AG04450 (cell line): ENCODE data around the gene MON1A. TPM values are rescaled to one million over a fixed set of nuclear protein-coding genes. Genes with fewer than 3 reads are reported as not detected.

Source experiments
- CTCF ChIA-PET: fragments of 300-600, 350-600 bp; formaldehyde crosslinking; extraction: SDS; loops from one replicate; lab custom pipeline; 2022; ENCODE audit warnings: antibody characterized with exemption, inconsistent platforms; lab: Charles Lee
- POLR2A ChIA-PET: fragments of 350-600 bp; formaldehyde crosslinking; extraction: SDS; loops from one replicate; lab custom pipeline; 2021; ENCODE audit warnings: antibody characterized with exemption, inconsistent platforms; lab: Yijun Ruan, JAX
- DNase-seq: peaks from one replicate; pipeline ENCODE4 v3.0.0-alpha.2; 2011; ENCODE audit warnings: low read depth, low spot score
- H3K27ac ChIP-seq: one replicate; pipeline ENCODE4 v1.5.1; 2012; ENCODE audit warnings: low read depth, low read length, control low read depth
- H3K27me3 ChIP-seq: one replicate; pipeline ENCODE4 v1.6.0; 2012; ENCODE audit warnings: low read length; ENCODE audit not compliant: control insufficient read depth, insufficient read depth
- H3K4me3 ChIP-seq: 2 replicates; pipeline ENCODE4 v1.5.1; 2011; ENCODE audit warnings: mild to moderate bottlenecking, low read depth, low read length, control low read depth
- H3K9me3 ChIP-seq: 2 replicates; pipeline ENCODE4 v1.5.1; 2012; ENCODE audit warnings: low read length; ENCODE audit not compliant: control insufficient read depth, insufficient read depth
- polyA plus RNA-seq: library from polyadenylated mRNA; depleted of rRNA; stranded (reverse); fragments of >200 nt; gene quantifications from 2 replicates; pipeline ENCODE4 v1.2.3, GENCODE V29; 2011
- TF ChIP-seq, protein P1 (sequence below): IDR thresholded peaks from 2 replicates; pipeline ENCODE4 v1.5.1; 2011; ENCODE audit warnings: low read depth, low read length, control low read depth, inconsistent platforms

Gene MON1A
- polyA plus RNA-seq, 1 experiment = 7.1 TPM

DNA sequence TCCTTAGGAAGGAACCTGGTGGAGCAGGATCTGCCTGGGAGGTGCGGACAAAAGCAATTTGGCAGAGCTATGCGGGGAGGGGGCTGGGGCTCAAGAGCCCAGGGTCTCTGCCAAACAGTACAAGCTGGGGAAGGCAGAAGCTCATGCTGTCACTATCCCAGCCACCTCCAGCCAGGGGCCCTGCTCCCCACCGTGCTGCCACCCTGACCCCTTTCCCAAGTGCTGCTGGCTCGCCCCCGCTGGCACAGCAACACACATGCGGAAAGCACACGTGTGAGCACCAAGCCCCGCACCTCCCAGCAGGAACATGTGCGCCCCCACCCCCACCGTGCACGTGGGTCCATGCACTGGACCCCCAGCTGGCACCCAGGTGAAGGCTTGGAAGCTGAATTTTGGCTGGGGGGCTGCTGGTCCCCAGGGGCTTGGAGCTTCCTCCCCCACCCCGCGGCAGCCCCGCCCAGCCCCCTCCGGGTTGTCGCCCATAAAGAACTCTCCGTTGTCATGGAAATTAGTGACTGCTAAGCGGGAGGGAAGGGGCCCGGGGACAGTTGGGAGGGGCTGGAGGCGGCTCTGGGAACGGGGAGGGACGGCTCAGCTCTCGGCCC is 60.6 kb downstream of the MON1A start:
- H3K9me3 ChIP-seq = no peaks in the 10 kb centered on the region; the same call in 1 of the 2 replicates
- no peak overlapping the region for H3K27ac ChIP-seq
- TF ChIP-seq, protein P1, sequence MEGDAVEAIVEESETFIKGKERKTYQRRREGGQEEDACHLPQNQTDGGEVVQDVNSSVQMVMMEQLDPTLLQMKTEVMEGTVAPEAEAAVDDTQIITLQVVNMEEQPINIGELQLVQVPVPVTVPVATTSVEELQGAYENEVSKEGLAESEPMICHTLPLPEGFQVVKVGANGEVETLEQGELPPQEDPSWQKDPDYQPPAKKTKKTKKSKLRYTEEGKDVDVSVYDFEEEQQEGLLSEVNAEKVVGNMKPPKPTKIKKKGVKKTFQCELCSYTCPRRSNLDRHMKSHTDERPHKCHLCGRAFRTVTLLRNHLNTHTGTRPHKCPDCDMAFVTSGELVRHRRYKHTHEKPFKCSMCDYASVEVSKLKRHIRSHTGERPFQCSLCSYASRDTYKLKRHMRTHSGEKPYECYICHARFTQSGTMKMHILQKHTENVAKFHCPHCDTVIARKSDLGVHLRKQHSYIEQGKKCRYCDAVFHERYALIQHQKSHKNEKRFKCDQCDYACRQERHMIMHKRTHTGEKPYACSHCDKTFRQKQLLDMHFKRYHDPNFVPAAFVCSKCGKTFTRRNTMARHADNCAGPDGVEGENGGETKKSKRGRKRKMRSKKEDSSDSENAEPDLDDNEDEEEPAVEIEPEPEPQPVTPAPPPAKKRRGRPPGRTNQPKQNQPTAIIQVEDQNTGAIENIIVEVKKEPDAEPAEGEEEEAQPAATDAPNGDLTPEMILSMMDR = no peak
- peaks cover 67% of the 10 kb centered on the region for H3K27me3 ChIP-seq
- no peak overlapping the region for H3K4me3 ChIP-seq
- DNase-seq = no peak
- ChIA-PET CTCF (interaction anchor here (0.5 kb wide), 1 partner anchor 200 kb away, joined by 6 read pairs; no protein-coding TSS in a partner anchor), POLR2A (no interaction called here)

DNA sequence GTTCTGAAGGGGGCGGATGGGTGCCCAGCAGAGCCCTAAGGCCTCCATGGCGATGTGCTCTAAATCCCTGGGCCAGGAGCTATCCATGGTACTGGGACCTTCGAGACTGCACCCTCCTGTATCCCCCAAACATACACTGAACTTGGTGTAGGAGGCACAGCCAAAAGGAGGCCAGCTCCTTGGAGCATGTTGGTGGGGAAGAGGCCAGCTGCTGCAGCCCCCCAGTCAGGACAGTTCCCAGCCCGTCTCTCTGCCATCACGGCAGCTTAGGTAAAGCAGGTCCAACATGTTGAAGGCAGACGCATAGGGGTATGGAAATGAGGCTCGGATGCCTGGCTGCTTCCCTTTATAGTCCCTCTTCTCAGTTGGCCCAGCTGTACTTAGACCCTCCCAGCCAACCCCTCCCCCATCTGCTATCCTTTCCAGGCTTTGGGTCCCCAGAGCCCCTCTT is 61.7 kb downstream of the MON1A start:
- DNase-seq = no peak
- POLR2A ChIA-PET = interaction anchor here (0.5 kb wide), 1 partner anchor 204 kb away, joined by 9 read pairs; no protein-coding TSS in a partner anchor
- Histone ChIP-seq H3K4me3 (no peak overlapping the region), H3K27ac (no peak overlapping the region), H3K27me3 (peaks cover 67% of the 10 kb centered on the region), H3K9me3 (no peaks in the 10 kb centered on the region; the same call in 1 of the 2 replicates)
- CTCF ChIA-PET = interaction anchor here (0.6 kb wide), 1 partner anchor 67 kb away, joined by 3 read pairs; no protein-coding TSS in a partner anchor
- TF ChIP-seq, protein P1 = no peak

DNA sequence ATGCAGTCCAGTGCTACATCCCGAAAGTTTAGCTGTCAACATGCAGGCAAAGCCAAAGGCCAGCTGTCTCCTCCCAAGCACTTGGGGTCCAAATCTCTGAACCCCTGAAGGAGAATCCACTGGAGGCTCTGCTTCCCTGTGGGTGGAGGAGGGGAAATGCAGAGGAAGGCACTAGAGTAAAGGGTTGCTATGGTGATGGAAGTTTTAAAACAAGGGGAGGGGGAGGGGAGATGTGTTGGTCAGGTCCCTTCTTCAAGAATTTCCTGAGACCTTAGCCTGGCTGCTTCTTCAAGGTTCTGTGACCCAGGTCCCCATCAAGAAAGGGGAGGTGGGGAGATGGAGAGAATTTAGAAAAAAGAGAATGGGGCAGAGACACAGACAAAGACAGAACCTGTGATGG is 62.2 kb downstream of the MON1A start:
- CTCF ChIA-PET = no interaction called here
- TF ChIP-seq, protein P1 = no peak
- POLR2A ChIA-PET = no interaction called here
- Histone ChIP-seq H3K27me3 (peaks cover 72% of the 10 kb centered on the region), H3K4me3 (no peak overlapping the region), H3K9me3 (no peaks in the 10 kb centered on the region; the same call in 1 of the 2 replicates), H3K27ac (no peak overlapping the region)
- no peak for DNase-seq

DNA sequence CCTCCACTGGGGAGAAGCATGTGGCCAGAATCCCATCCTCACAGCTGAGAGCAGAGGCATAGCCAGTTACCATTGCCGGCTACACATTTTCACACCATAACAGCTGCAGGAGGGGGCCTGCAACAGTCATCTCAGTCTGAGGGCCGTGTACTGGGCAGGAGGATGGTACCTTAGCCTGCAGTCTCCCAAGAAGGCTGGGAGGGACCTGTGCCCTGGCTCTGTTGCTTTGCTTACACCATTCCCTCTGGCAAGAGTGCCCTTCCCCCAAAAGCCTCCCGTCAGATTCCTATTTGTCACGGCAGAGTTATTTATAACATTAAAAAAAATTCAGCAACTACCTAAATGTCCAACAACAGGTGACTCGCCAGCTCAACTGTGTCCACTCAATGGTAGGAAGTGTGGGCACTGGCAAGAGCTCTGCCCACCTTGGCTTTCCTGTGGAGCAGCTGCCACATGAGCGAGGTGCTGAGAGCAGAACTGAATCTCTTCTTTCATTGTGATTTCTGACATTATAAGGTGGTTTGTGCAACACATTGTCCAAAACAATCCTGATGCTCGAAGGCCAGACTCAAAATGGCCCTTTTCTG is 64.3 kb downstream of the MON1A start:
- ChIA-PET CTCF (interaction anchor here (0.9 kb wide), 1 partner anchor 26 kb away, joined by 4 read pairs; no protein-coding TSS in a partner anchor), POLR2A (no interaction called here)
- TF ChIP-seq, protein P1 = no peak
- no peak for DNase-seq
- Histone ChIP-seq H3K4me3 (no peak overlapping the region), H3K27me3 (peaks cover 59% of the 10 kb centered on the region), H3K9me3 (no peaks in the 10 kb centered on the region; the same call in 1 of the 2 replicates), H3K27ac (no peak overlapping the region)

DNA sequence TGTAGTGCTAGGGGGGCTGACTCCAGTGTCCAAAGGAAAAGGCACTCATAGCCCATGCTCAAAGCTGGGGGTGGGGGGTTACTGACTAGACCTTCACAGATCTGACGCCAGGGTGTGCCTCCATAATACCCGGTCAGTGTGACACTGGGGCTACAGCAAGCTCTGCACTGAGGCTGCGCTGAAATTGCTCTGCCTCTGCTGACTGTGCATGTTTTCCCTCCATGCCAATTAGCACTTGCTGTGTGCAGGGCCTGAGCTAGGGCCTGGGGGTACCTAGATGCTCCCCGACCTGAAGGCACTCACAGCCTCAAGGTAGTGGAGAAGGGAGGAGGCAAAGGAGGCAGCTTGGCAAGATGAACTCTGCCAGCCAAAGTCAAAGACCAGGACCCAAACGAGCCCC is 65.1 kb downstream of the MON1A start:
- peaks cover 51% of the 10 kb centered on the region for H3K27me3 ChIP-seq
- ChIA-PET POLR2A (no interaction called here), CTCF (interaction anchor here (0.9 kb wide), 1 partner anchor 26 kb away, joined by 4 read pairs; no protein-coding TSS in a partner anchor)
- H3K9me3 ChIP-seq = no peaks in the 10 kb centered on the region; the same call in 1 of the 2 replicates
- no peak for DNase-seq
- H3K27ac ChIP-seq = no peak overlapping the region
- H3K4me3 ChIP-seq = no peak overlapping the region
- TF ChIP-seq, protein P1 = no peak
